ENCODE data around the gene PPP1R17. TPM values are rescaled to one million over a fixed set of nuclear protein-coding genes. Genes with fewer than 3 reads are reported as not detected.

PPP1R17 gene
- total and polyA plus RNA-seq, 4 donors = not detected

- Histone ChIP-seq H3K4me3 (ENCODE audit: low read depth in 1 of 3, low read length in 3 of 3) (no peak overlapping the region), H3K36me3 (ENCODE audit: control insufficient read depth in 4 of 4, insufficient read depth in 3 of 4, low read depth in 1 of 4, low read length in 3 of 4) (no peaks in the 10 kb centered on the region), H3K9ac (ENCODE audit: low read depth in 1 of 2, low read length in 2 of 2) (no peak overlapping the region), H3K27ac (ENCODE audit: low read depth in 1 of 2, low read length in 2 of 2) (no peak overlapping the region), H3K4me1 (ENCODE audit: control insufficient read depth in 4 of 4, insufficient read depth in 4 of 4, low read length in 3 of 4) (no peaks in the 10 kb centered on the region), H3K9me3 (ENCODE audit: control insufficient read depth in 4 of 4, low read length in 3 of 4) (no peaks in the 10 kb centered on the region), H3K27me3 (ENCODE audit: control insufficient read depth in 4 of 4, insufficient read depth in 4 of 4, low read length in 3 of 4) (no peaks in the 10 kb centered on the region)
- peak in 1 of 2 donors; percentile 16 for TF ChIP-seq RAD21 (IDR thresholded peaks at IDR 0.05)
- TF ChIP-seq NR2F2 (IDR thresholded peaks at IDR 0.05) = no peak
- 83% methylated on average over 1 of the region's 1 CpG for WGBS
- no peak for DNase-seq (ENCODE audit: low spot score)
These were observed 38.7 kb upstream of the PPP1R17 start for GRCh38 chr7:31648288-31648687.

- WGBS = 83% methylated on average over 4 of the region's 4 CpGs
- no peaks in the 10 kb centered on the region for H3K4me1 ChIP-seq (ENCODE audit: control insufficient read depth in 4 of 4, insufficient read depth in 4 of 4, low read length in 3 of 4)
- H3K27me3 ChIP-seq (ENCODE audit: control insufficient read depth in 4 of 4, insufficient read depth in 4 of 4, low read length in 3 of 4) = no peaks in the 10 kb centered on the region
- TF ChIP-seq, protein P1, sequence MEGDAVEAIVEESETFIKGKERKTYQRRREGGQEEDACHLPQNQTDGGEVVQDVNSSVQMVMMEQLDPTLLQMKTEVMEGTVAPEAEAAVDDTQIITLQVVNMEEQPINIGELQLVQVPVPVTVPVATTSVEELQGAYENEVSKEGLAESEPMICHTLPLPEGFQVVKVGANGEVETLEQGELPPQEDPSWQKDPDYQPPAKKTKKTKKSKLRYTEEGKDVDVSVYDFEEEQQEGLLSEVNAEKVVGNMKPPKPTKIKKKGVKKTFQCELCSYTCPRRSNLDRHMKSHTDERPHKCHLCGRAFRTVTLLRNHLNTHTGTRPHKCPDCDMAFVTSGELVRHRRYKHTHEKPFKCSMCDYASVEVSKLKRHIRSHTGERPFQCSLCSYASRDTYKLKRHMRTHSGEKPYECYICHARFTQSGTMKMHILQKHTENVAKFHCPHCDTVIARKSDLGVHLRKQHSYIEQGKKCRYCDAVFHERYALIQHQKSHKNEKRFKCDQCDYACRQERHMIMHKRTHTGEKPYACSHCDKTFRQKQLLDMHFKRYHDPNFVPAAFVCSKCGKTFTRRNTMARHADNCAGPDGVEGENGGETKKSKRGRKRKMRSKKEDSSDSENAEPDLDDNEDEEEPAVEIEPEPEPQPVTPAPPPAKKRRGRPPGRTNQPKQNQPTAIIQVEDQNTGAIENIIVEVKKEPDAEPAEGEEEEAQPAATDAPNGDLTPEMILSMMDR (IDR thresholded peaks at IDR 0.05; ENCODE audit: low read depth, low read length, missing input control) = no peak
- TF ChIP-seq YY1 (IDR thresholded peaks at IDR 0.05) = no peak
- TF ChIP-seq, protein P2, sequence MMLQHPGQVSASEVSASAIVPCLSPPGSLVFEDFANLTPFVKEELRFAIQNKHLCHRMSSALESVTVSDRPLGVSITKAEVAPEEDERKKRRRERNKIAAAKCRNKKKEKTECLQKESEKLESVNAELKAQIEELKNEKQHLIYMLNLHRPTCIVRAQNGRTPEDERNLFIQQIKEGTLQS (IDR thresholded peaks at IDR 0.05) = no peak
- no peak for TF ChIP-seq FOXA1 (IDR thresholded peaks at IDR 0.05)
- no peak for TF ChIP-seq HNF4G (IDR thresholded peaks at IDR 0.05)
- no peak for TF ChIP-seq GABPA (IDR thresholded peaks at IDR 0.05 in 1 of 2, conservative IDR thresholded peaks at IDR 0.05 in 1 of 2)
- TF ChIP-seq JUND (IDR thresholded peaks at IDR 0.05) = no peak
- TF ChIP-seq, protein P3, sequence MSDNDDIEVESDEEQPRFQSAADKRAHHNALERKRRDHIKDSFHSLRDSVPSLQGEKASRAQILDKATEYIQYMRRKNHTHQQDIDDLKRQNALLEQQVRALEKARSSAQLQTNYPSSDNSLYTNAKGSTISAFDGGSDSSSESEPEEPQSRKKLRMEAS (IDR thresholded peaks at IDR 0.05) = no peak
- TF ChIP-seq NR2F2 (IDR thresholded peaks at IDR 0.05) = no peak
- TF ChIP-seq FOXA2 (IDR thresholded peaks at IDR 0.05) = no peak
- TF ChIP-seq EGR1 (IDR thresholded peaks at IDR 0.05; ENCODE audit: low read depth in 2 of 2) = no peak
- TF ChIP-seq RAD21 (IDR thresholded peaks at IDR 0.05) = no peak
- no peak for TF ChIP-seq SP1 (IDR thresholded peaks at IDR 0.05)
- TF ChIP-seq HNF4A (conservative IDR thresholded peaks at IDR 0.05) = no peak
- no peak for TF ChIP-seq TAF1 (conservative IDR thresholded peaks at IDR 0.05)
- no peak for TF ChIP-seq ZBTB33 (IDR thresholded peaks at IDR 0.05)
- no peak for TF ChIP-seq RXRA (IDR thresholded peaks at IDR 0.05)
- no peak for TF ChIP-seq REST (IDR thresholded peaks at IDR 0.05)
- no peak for DNase-seq (ENCODE audit: low spot score)
- no peak overlapping the region for H3K27ac ChIP-seq (ENCODE audit: low read depth in 1 of 2, low read length in 2 of 2)
- no peaks in the 10 kb centered on the region for H3K9me3 ChIP-seq (ENCODE audit: control insufficient read depth in 4 of 4, low read length in 3 of 4)
- H3K4me3 ChIP-seq (ENCODE audit: low read depth in 1 of 3, low read length in 3 of 3) = no peak overlapping the region
- no peak overlapping the region for H3K9ac ChIP-seq (ENCODE audit: low read depth in 1 of 2, low read length in 2 of 2)
- H3K36me3 ChIP-seq (ENCODE audit: control insufficient read depth in 4 of 4, insufficient read depth in 3 of 4, low read depth in 1 of 4, low read length in 3 of 4) = no peaks in the 10 kb centered on the region
These were observed 38.1 kb upstream of the PPP1R17 start for GRCh38 chr7:31648880-31649279.

Measured in liver (tissue), 9 donors.